WI38 (cell line): Measurements from ENCODE around the gene PMVK.
"Not testable (repeated sequence)": the region's sequence is repeated elsewhere in the genome, so short reads cannot be mapped to it uniquely, and the experiment has no call there.

Experiments used
- H3K4me3 ChIP-seq: 2 replicates; pipeline ENCODE4 v1.5.1; 2011; ENCODE audit warnings: low read depth, mild to moderate bottlenecking, control low read depth, low read length
- CTCF ChIP-seq: IDR thresholded peaks from 2 replicates; pipeline ENCODE4 v1.5.1; 2012; ENCODE audit warnings: low read depth, mild to moderate bottlenecking, control low read depth, low read length

The PMVK gene

GRCh38 chr1:154936555-154937084 is at the start of gene PMVK:
Gene PMVK (minus strand): TSS chr1:154936719. CDS start chr1:154936685, 34 bp downstream.
- no peak for TF ChIP-seq CTCF
- peak within 1 kb of the TSS; percentile 80 for H3K4me3 ChIP-seq

GRCh38 chr1:154983776-154984466 is 47.4 kb upstream of the PMVK start:
- TF ChIP-seq CTCF: no peak
- peak overlapping the region; percentile 97 for H3K4me3 ChIP-seq

- peak within 1 kb of the TSS; percentile 97 for H3K4me3 ChIP-seq
- no peak for TF ChIP-seq CTCF
These were observed 46.6 kb upstream of the PMVK start, which contains the start of gene FLAD1 for GRCh38 chr1:154982897-154983648. Gene FLAD1 (plus strand): TSS chr1:154983344. CDS start chr1:154983695, 351 bp downstream.

- H3K4me3 ChIP-seq: peak overlapping the region; percentile 97
- no peak for TF ChIP-seq CTCF
These were observed 45.8 kb upstream of the PMVK start for GRCh38 chr1:154982341-154982740.

- no peak overlapping the region for H3K4me3 ChIP-seq
- no peak for TF ChIP-seq CTCF
These were observed 41.8 kb upstream of the PMVK start for GRCh38 chr1:154978360-154978759.

GRCh38 chr1:154977762-154978161 is 41.2 kb upstream of the PMVK start:
- H3K4me3 ChIP-seq: not testable (repeated sequence)

GRCh38 chr1:154975409-154976059 is 39.0 kb upstream of the PMVK start:
- H3K4me3 ChIP-seq: peak overlapping the region; percentile 89
- TF ChIP-seq CTCF: no peak
